ENCODE measurements around the gene NTF4.

Gene NTF4

GRCh38 chr19:49065905-49066512, 1.4 kb upstream of the NTF4 start:
- no peak for TF ChIP-seq CTCF (IDR thresholded peaks at IDR 0.05; ENCODE audit: extremely low read depth, insufficient read depth, missing control alignments)
- in situ Hi-C loops (cut with MboI; ENCODE audit: low pct_unique_long_range_greater_than_20kb, low sequenced_read_pairs, unreplicated experiment) = no loop called here
- no peak for DNase-seq (ENCODE audit: low spot score)

GRCh38 chr19:49064029-49064629, 489 bp downstream of the NTF4 start:
- in situ Hi-C loops (cut with MboI; ENCODE audit: low pct_unique_long_range_greater_than_20kb, low sequenced_read_pairs, unreplicated experiment) = no loop called here
- DNase-seq (ENCODE audit: low spot score) = no peak
- TF ChIP-seq CTCF (IDR thresholded peaks at IDR 0.05; ENCODE audit: extremely low read depth, insufficient read depth, missing control alignments) = no peak

- no peak for DNase-seq (ENCODE audit: low spot score)
- no peak for TF ChIP-seq CTCF (IDR thresholded peaks at IDR 0.05; ENCODE audit: extremely low read depth, insufficient read depth, missing control alignments)
- in situ Hi-C loops (cut with MboI; ENCODE audit: low pct_unique_long_range_greater_than_20kb, low sequenced_read_pairs, unreplicated experiment) = no loop called here
These were observed 3.2 kb downstream of the NTF4 start for GRCh38 chr19:49061445-49061844.

GRCh38 chr19:49061000-49061399, 3.6 kb downstream of the NTF4 start:
- no peak for DNase-seq (ENCODE audit: low spot score)
- TF ChIP-seq CTCF (IDR thresholded peaks at IDR 0.05; ENCODE audit: extremely low read depth, insufficient read depth, missing control alignments) = no peak
- in situ Hi-C loops (cut with MboI; ENCODE audit: low pct_unique_long_range_greater_than_20kb, low sequenced_read_pairs, unreplicated experiment) = no loop called here

GRCh38 chr19:49059053-49059452, 5.6 kb downstream of the NTF4 start:
- DNase-seq (ENCODE audit: low spot score) = peak; percentile 19
- in situ Hi-C loops (cut with MboI; ENCODE audit: low pct_unique_long_range_greater_than_20kb, low sequenced_read_pairs, unreplicated experiment) = no loop called here
- no peak for TF ChIP-seq CTCF (IDR thresholded peaks at IDR 0.05; ENCODE audit: extremely low read depth, insufficient read depth, missing control alignments)

- DNase-seq (ENCODE audit: low spot score) = peak; percentile 68
- no peak for TF ChIP-seq CTCF (IDR thresholded peaks at IDR 0.05; ENCODE audit: extremely low read depth, insufficient read depth, missing control alignments)
- in situ Hi-C loops (cut with MboI; ENCODE audit: low pct_unique_long_range_greater_than_20kb, low sequenced_read_pairs, unreplicated experiment) = no loop called here
These were observed 6.1 kb downstream of the NTF4 start for GRCh38 chr19:49058562-49058961.
